Tibial nerve (tissue), 4 donors: ENCODE data around the gene CD9. TPM values are rescaled to one million over a fixed set of nuclear protein-coding genes. Genes with fewer than 3 reads are reported as not detected.

Experiments
- DNase-seq, 2 donors: peaks; one replicate each; pipeline ENCODE4 v3.0.0-alpha.2; 2019; ENCODE audit warnings: low spot score in 2 of 2
- H3K27ac ChIP-seq, 4 donors: fragments of 200-600 bp; sonication (generic) in 3 of 4; one replicate each; pipeline ENCODE4 v1.5.1; 2017 to 2019; ENCODE audit warnings: mild to moderate bottlenecking in 1 of 4
- H3K27me3 ChIP-seq, 2 donors: fragments of 200-600 bp; sonication (generic) in 1 of 2; one replicate each; pipeline versions ENCODE4 v1.5.1 to v1.6.0; 2017 to 2019
- H3K36me3 ChIP-seq, 3 donors: fragments of 200-600 bp; sonication (generic); one replicate each; pipeline ENCODE4 v1.5.1; 2018 to 2019
- H3K4me1 ChIP-seq, 4 donors: fragments of 200-600 bp; sonication (generic) in 3 of 4; one replicate each; pipeline ENCODE4 v1.5.1; 2017 to 2019
- H3K4me3 ChIP-seq, 4 donors: fragments of 200-600 bp; sonication (generic) in 3 of 4; one replicate each; pipeline ENCODE4 v1.5.1; 2017 to 2019; ENCODE audit warnings: mild to moderate bottlenecking in 1 of 4, moderate library complexity in 1 of 4
- H3K9me3 ChIP-seq, 4 donors: fragments of 200-600 bp; sonication (generic) in 3 of 4; one replicate each; pipeline ENCODE4 v1.5.1; 2017 to 2019
- EP300 ChIP-seq, 2 donors: sonication (generic); formaldehyde crosslinking; IDR thresholded peaks; one replicate each; pipeline ENCODE4 v1.6.1; 2017; ENCODE audit warnings: antibody characterized with exemption in 2 of 2, mild to moderate bottlenecking in 1 of 2
- POLR2A ChIP-seq, 2 donors: fragments of 450-650 bp; IDR thresholded peaks; one replicate each; pipeline ENCODE4 v1.6.1; 2017; ENCODE audit warnings: antibody characterized with exemption in 2 of 2, mild to moderate bottlenecking in 2 of 2, moderate library complexity in 2 of 2
- WGBS, 2 donors: methylation state at CpG; one replicate each; pipeline ENCODE4 v1.1.5; 2018; 5-methylcytosine and 5-hydroxymethylcytosine counted together
- total RNA-seq, 4 donors: library from RNA; depleted of rRNA; stranded (reverse); fragments of >200 nt; gene quantifications; one replicate each; pipeline ENCODE4 v1.1.0, GENCODE V29; 2016
- TF ChIP-seq, protein P1 (sequence below), 5 experiments: fragments of 200-600 bp in 3 of 5; fragments of 450-650 bp in 2 of 5; sonication (generic) in 3 of 5; IDR thresholded peaks; one replicate each; pipeline ENCODE4 v1.5.1; 2016 to 2019; ENCODE audit warnings: antibody characterized with exemption in 5 of 5, mild to moderate bottlenecking in 3 of 5, moderate library complexity in 2 of 5

The CD9 gene
- total RNA-seq, 4 donors from 2014 or later, result 297 to 500 (median 391) TPM

DNA sequence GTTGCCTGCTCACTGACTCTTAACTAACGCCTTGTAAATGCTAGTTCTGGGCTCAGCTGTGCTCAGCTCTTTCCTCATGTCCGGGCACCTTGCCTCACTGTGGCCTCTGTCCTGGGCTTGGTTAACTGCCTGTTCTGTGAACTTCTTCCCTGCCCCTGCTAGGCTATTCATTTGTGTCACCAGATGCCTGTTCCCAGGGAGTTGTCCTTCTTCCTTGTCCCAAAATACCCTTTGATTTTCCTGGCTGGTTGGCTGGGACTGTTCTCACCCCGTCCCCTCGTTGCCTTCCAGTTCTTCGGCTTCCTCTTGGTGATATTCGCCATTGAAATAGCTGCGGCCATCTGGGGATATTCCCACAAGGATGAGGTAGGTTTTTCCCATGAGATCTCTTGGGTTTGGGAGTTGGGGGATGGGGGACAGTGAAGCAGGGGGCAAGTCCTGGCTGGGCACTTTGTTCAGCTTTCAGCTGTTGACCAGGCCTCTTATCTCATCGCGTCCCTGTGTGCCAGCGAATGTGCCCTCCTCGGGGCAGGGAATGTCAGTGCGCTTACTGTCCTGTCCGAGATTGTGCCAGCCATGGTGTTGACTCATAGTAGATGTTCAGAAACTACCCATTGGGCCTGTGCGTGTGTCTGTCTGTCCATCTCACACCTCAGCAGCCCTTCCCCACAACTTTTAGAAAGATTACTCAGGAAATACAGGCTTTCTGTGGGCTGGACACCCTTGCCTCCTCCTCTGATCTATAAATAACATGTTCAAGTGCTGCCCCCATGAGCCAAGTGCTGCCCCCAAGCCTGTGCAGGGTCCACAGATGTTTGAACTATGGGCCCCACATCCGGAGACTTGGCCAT is 33.1 kb downstream of the CD9 start:
- TF ChIP-seq, protein P1, sequence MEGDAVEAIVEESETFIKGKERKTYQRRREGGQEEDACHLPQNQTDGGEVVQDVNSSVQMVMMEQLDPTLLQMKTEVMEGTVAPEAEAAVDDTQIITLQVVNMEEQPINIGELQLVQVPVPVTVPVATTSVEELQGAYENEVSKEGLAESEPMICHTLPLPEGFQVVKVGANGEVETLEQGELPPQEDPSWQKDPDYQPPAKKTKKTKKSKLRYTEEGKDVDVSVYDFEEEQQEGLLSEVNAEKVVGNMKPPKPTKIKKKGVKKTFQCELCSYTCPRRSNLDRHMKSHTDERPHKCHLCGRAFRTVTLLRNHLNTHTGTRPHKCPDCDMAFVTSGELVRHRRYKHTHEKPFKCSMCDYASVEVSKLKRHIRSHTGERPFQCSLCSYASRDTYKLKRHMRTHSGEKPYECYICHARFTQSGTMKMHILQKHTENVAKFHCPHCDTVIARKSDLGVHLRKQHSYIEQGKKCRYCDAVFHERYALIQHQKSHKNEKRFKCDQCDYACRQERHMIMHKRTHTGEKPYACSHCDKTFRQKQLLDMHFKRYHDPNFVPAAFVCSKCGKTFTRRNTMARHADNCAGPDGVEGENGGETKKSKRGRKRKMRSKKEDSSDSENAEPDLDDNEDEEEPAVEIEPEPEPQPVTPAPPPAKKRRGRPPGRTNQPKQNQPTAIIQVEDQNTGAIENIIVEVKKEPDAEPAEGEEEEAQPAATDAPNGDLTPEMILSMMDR (IDR thresholded peaks at IDR 0.05), result no peak
- TF ChIP-seq EP300 (IDR thresholded peaks at IDR 0.05), result peak in 1 of 2 donors; percentile 64
- peak in 1 of 2 donors; percentile 8 for TF ChIP-seq POLR2A (IDR thresholded peaks at IDR 0.05)
- Histone ChIP-seq H3K4me1 (peaks cover 3 to 78% (median 55%) of the 10 kb centered on the region in 4 donors), H3K36me3 (peaks cover 0 to 37% (median 11%) of the 10 kb centered on the region in 3 donors), H3K4me3 (no peak overlapping the region), H3K27me3 (no peaks in the 10 kb centered on the region), H3K9me3 (no peaks in the 10 kb centered on the region), H3K27ac (peak overlapping the region; percentile 79 to 99 (median 90))
- WGBS, 2 donors, result 54 to 57% methylated on average over 15 of the region's 15 CpGs
- no peak for DNase-seq

DNA sequence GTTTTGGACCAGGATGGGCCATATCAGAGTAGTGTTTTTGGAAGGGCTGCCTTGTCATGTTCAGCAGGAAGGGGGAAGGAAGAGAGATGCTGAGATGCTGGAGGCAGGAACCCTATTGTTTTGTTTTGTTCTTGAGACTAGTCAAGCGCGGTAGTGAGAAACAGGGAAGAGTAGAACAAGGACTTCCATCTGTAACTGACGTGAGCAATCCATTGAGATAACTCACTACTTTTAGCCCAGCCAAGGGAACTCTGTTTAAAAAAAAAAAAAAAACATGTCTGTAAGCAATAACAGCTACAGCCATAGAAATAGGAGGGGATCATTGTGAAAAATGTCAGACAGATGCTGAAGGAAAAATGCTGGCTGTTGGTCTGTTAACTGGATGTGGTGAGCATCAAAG is 34.0 kb downstream of the CD9 start:
- DNase-seq, result no peak
- peaks cover 0 to 69% (median 47%) of the 10 kb centered on the region in 4 donors for H3K4me1 ChIP-seq
- no peak overlapping the region for H3K4me3 ChIP-seq
- 67 to 69% methylated on average over 3 of the region's 3 CpGs for WGBS, 2 donors
- peak overlapping the region; percentile 79 to 99 (median 90) for H3K27ac ChIP-seq
- no peaks in the 10 kb centered on the region for H3K27me3 ChIP-seq
- H3K36me3 ChIP-seq, result peaks cover 0 to 45% (median 11%) of the 10 kb centered on the region in 3 donors
- H3K9me3 ChIP-seq, result no peaks in the 10 kb centered on the region
- no peak for TF ChIP-seq POLR2A (IDR thresholded peaks at IDR 0.05)
- TF ChIP-seq, protein P1 (IDR thresholded peaks at IDR 0.05), result no peak
- no peak for TF ChIP-seq EP300 (IDR thresholded peaks at IDR 0.05)

DNA sequence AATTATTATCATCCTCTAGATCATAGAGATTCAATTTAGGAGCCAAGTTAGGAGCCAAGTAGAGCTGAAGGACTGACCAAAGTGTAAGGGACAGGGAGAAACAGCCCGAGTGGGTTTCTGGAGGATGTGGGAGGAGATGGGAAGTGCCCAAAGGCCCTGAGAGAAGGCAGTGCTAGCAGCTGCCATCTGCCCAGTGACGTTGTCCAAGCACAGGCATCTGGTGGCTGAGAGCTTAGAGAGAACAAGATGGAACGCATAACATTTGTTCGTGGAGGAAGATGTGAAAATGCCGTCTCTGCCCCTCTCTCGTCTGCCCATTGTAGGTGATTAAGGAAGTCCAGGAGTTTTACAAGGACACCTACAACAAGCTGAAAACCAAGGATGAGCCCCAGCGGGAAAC is 34.7 kb downstream of the CD9 start:
- no peak for DNase-seq
- TF ChIP-seq POLR2A (IDR thresholded peaks at IDR 0.05), result no peak
- TF ChIP-seq, protein P1 (IDR thresholded peaks at IDR 0.05), result no peak
- TF ChIP-seq EP300 (IDR thresholded peaks at IDR 0.05), result no peak
- H3K4me1 ChIP-seq, result peaks cover 0 to 62% (median 40%) of the 10 kb centered on the region in 4 donors
- H3K27ac ChIP-seq, result peak overlapping the region; percentile 2 to 99 (median 70)
- 74 to 77% methylated on average over 7 of the region's 7 CpGs for WGBS, 2 donors
- no peaks in the 10 kb centered on the region for H3K9me3 ChIP-seq
- no peak overlapping the region for H3K4me3 ChIP-seq
- peaks cover 2 to 52% (median 11%) of the 10 kb centered on the region in 3 donors for H3K36me3 ChIP-seq
- no peaks in the 10 kb centered on the region for H3K27me3 ChIP-seq

DNA sequence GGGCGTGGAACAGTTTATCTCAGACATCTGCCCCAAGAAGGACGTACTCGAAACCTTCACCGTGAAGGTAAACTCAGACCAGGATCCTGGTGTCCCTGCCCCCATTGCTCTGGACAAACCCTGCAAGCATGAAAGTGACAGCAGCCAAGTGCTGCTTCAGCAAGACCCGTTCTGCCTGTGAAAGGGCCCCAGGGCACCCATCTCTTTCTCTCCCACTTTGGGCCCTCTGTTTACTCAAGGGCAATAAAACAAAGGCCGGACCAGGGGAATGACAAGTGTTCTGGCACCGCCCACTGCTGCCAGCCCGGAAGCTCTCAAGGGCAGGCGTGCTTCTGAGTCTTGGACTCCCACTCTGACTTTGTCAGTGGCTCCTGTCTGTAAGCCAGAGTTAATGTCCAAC is 35.3 kb downstream of the CD9 start:
- 63 to 70% methylated on average over 9 of the region's 9 CpGs for WGBS, 2 donors

More for the DNA sequence above, 35.3 kb downstream of the CD9 start:
- Histone ChIP-seq H3K9me3 (no peaks in the 10 kb centered on the region), H3K36me3 (peaks cover 2 to 57% (median 11%) of the 10 kb centered on the region in 3 donors), H3K27ac (peak overlapping the region; percentile 2 to 99 (median 70)), H3K4me1 (peaks cover 0 to 59% (median 34%) of the 10 kb centered on the region in 4 donors), H3K27me3 (no peaks in the 10 kb centered on the region), H3K4me3 (no peak overlapping the region)
- DNase-seq, result no peak
- TF ChIP-seq, protein P1 (IDR thresholded peaks at IDR 0.05), result no peak
- TF ChIP-seq EP300 (IDR thresholded peaks at IDR 0.05), result no peak
- no peak for TF ChIP-seq POLR2A (IDR thresholded peaks at IDR 0.05)
